ENCODE data around the gene EPHA8. TPM values are rescaled to one million over a fixed set of nuclear protein-coding genes. Genes with fewer than 3 reads are reported as not detected.

EPHA8 gene
- total RNA-seq, 4 donors from 2014 or later: 0.62 TPM; not detected in 3

DNA sequence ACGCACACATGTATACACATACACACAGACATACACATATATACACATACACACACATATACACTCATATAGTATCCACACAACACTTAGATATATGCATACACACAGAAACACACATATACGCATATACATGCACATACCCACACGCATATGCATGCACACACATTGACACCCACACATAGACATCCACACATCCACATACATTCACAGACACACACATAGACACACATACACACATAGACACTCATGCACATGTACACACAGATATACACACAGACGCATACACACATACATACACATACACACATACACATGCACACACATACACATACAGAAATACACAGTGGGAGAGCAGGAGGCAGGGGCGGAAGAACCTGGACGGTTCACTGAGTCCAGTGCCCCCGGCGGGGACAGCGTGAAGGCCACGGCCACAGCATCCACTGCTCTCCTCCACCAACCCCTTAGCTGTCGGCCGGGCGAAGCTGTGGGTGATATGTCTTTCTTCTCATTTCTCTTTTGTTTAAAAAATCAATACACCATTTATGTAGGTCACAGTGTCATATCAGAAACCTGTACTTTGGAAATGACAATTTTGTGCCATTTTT, 86.9 kb downstream of the EPHA8 start:
- H3K4me3 ChIP-seq (ENCODE audit: low read depth, poor library complexity, severe bottlenecking): no peak overlapping the region
- intact Hi-C loops (cut with DNase I; ENCODE audit: low total_unique reads): no loop called here
- no peak for TF ChIP-seq POLR2A (IDR thresholded peaks at IDR 0.05)
- TF ChIP-seq, protein P1, sequence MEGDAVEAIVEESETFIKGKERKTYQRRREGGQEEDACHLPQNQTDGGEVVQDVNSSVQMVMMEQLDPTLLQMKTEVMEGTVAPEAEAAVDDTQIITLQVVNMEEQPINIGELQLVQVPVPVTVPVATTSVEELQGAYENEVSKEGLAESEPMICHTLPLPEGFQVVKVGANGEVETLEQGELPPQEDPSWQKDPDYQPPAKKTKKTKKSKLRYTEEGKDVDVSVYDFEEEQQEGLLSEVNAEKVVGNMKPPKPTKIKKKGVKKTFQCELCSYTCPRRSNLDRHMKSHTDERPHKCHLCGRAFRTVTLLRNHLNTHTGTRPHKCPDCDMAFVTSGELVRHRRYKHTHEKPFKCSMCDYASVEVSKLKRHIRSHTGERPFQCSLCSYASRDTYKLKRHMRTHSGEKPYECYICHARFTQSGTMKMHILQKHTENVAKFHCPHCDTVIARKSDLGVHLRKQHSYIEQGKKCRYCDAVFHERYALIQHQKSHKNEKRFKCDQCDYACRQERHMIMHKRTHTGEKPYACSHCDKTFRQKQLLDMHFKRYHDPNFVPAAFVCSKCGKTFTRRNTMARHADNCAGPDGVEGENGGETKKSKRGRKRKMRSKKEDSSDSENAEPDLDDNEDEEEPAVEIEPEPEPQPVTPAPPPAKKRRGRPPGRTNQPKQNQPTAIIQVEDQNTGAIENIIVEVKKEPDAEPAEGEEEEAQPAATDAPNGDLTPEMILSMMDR (IDR thresholded peaks at IDR 0.05): no peak
- no peak for DNase-seq (ENCODE audit: low spot score in 2 of 2)
- 92 to 93% methylated on average over 13 of the region's 13 CpGs for WGBS, 2 donors

DNA sequence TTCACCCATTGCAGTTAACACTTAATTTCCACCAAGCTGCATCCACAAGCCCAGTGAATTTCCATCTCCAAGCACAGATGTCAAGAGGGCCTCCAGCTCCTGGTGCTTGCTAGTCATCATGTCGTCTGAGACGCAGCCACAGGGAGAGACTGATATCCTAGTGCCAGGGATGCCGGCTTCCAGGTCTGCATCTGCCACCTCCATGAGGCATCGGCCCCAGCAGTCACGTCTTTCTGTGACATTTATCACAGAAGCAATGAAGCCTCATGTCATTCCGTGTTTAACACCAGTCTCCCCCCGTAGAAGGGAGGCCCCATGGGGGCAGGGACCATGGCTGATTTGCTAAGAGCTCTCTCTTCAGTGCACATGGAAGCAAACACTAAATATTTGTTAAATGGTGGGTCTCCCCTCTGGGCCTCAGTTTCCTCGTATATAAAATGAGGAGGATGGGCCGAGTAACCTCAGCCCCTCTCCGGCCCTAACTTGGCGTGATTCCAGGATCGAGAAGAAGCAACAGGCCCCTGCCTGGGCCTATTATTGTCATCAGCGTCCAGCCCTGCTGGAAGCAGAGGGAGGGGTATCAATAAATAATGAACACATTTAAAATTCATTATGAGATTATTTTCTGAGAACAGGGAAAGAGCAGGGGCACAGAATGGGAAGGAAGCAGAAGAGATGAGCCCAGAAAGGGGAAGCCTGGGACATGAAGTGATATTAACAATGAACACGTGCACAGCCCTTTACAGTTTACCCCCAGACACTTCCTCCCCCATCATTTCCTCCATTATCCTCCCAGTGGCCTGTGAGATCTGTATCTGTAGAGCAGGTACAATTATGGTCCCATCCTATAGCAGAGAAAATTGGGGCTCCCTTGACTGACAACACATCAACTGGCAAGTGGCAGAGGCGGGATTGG, 88.9 kb downstream of the EPHA8 start:
- DNase-seq (ENCODE audit: low spot score in 2 of 2): no peak
- no peak overlapping the region for H3K4me3 ChIP-seq (ENCODE audit: low read depth, poor library complexity, severe bottlenecking)
- intact Hi-C loops (cut with DNase I; ENCODE audit: low total_unique reads): no loop called here
- WGBS, 2 donors: 67 to 72% methylated on average over 15 of the region's 15 CpGs
- TF ChIP-seq POLR2A (IDR thresholded peaks at IDR 0.05): no peak
- TF ChIP-seq, protein P1 (IDR thresholded peaks at IDR 0.05): no peak

DNA sequence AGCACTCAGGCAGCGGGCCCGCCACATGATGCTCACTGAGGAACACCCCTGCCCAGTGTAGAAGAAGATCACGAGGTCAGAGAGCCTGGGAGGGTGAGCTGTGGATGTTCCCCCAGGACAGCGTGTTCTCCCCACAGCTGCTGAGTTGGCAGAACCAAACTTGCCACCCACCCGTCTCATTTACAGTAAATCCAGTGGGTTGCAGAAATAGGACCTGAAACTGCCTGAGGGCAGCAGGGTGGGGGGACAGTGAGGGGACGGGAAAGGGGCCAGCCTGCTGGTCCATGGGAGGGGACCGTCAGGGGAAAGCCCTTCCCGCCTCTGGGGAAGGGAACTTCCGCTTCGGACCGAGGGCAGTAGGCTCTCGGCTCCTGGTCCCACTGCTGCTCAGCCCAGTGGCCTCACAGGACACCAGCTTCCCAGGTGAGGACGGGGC, 89.6 kb downstream of the EPHA8 start, which contains the start of gene C1QB:
Gene C1QB, plus strand, starts transcription at position 356 of the 436 bp plus-strand sequence. CDS start 6,227 bp downstream, outside the sequence.
- peak; percentile 58 to 88 for DNase-seq (ENCODE audit: low spot score in 2 of 2)
- intact Hi-C loops (cut with DNase I; ENCODE audit: low total_unique reads): no loop called here
- 55 to 68% methylated on average over 10 to 13 of the region's 13 CpGs for WGBS, 2 donors
- TF ChIP-seq, protein P1 (IDR thresholded peaks at IDR 0.05): no peak
- TF ChIP-seq POLR2A (IDR thresholded peaks at IDR 0.05): no peak
- H3K4me3 ChIP-seq (ENCODE audit: low read depth, poor library complexity, severe bottlenecking): peak within 1 kb of the TSS; percentile 2

Small RNA genes within 50 kb of the gene (microRNA-seq; reads per million reads assigned to microRNA genes)
- gene MIR6127 (ENCODE audit: borderline number of aligned reads in 1 of 2, borderline replicate concordance in 2 of 2): 0 reads per million in 2 donors

Other genes starting within 250 kb of the EPHA8 start
- gene ZBTB40, start 111.6 kb upstream of the EPHA8 start, total RNA-seq: 10 to 100 TPM in 3 of 4 donors, 1 to 10 TPM in 1; 7.5 to 13.3 (median 12.4) TPM
- gene C1QA, start 73.1 kb downstream of the EPHA8 start, total RNA-seq: 10 to 100 TPM; 11.7 to 49.4 (median 28.1) TPM
- 10 to 100 TPM; 12.9 to 63.0 (median 32.7) TPM for gene C1QC, start 80.1 kb downstream of the EPHA8 start, total RNA-seq
- gene C1QB, start 89.7 kb downstream of the EPHA8 start, total RNA-seq: 10 to 100 TPM; 29.8 to 97.0 (median 47.3) TPM
- gene EPHB2, start 147.3 kb downstream of the EPHA8 start, total RNA-seq: 1 to 10 TPM in 2 of 4 donors, under 1 TPM in 2; 0.57 to 3.1 (median 1.7) TPM

All from lower leg skin (tissue), 4 donors.